Measurements from ENCODE around the gene TPGS1. TPM values are rescaled to one million over a fixed set of nuclear protein-coding genes. Genes with fewer than 3 reads are reported as not detected.

Gene TPGS1
- total and polyA plus RNA-seq, 2 of the 8 experiments (the other 6 are each of a cell fraction or from before 2014, with no cell fraction given): 9.1 to 10.6 TPM

- Histone ChIP-seq H2AK5ac (ENCODE audit: low read depth, low read length) (peak overlapping the region; percentile 90; the same call in 1 of the 2 replicates), H3K4me2 (ENCODE audit: insufficient read depth in 1 of 2, low read depth in 2 of 2, low read length in 2 of 2) (0 out of 4 replicates have a peak overlapping the region, but pooled peaks of 1 of the 2 experiments have one; percentile 12), H3K4ac (replicated peaks; ENCODE audit: insufficient read length, low read depth, low read length) (no peak overlapping the region), H3K79me2 (ENCODE audit: control insufficient read depth in 1 of 2, insufficient read depth in 2 of 2, low read length in 2 of 2) (no peaks in the 10 kb centered on the region), H2BK5ac (ENCODE audit: low read depth, low read length) (0 out of 2 replicates have a peak overlapping the region, but pooled peaks have one; percentile 18), H4K5ac (ENCODE audit: insufficient read length, low read depth, low read length) (no peak overlapping the region), H3K4me1 (replicated peaks in 1 of 4; ENCODE audit: control insufficient read depth in 3 of 4, insufficient read depth in 4 of 4, low read length in 3 of 4) (peaks cover 0 to 13% (median 10%) of the 10 kb centered on the region in 4 experiments; a peak in 6 of 7 replicates), H2BK12ac (ENCODE audit: low read depth, low read length) (peak overlapping the region; percentile 92; the same call in 1 of the 2 replicates), H3K23me2 (ENCODE audit: low read depth, low read length) (peaks cover 13% of the 10 kb centered on the region; the same call in 1 of the 2 replicates), H2AFZ (ENCODE audit: low read length) (no peak overlapping the region), H4K8ac (ENCODE audit: extremely low read depth, insufficient read depth, low read length) (no peak overlapping the region), H3K27ac (ENCODE audit: low read depth, low read length) (no peak overlapping the region), H3K18ac (ENCODE audit: extremely low read depth, low read length) (no peak overlapping the region), H3K79me1 (ENCODE audit: low read depth, low read length) (no peaks in the 10 kb centered on the region; the same call in 1 of the 2 replicates), H3K9me3 (ENCODE audit: insufficient read depth in 2 of 2, low read depth in 1 of 2, low read length in 1 of 2) (peaks cover 0 to 9% of the 10 kb centered on the region in 2 experiments; a peak in 2 of 4 replicates), H2BK120ac (replicated peaks; ENCODE audit: low read depth, low read length) (no peak overlapping the region), H3K9ac (replicated peaks in 1 of 4; ENCODE audit: extremely low read depth in 1 of 4, low read depth in 3 of 4, low read length in 3 of 4) (no peak overlapping the region), H3K4me3 (ENCODE audit: extremely low read depth in 1 of 4, insufficient read depth in 2 of 4, low read depth in 3 of 4, low read length in 4 of 4) (no peak overlapping the region), H3K23ac (ENCODE audit: insufficient read length) (no peak overlapping the region), H2BK15ac (ENCODE audit: low read length) (0 out of 2 replicates have a peak overlapping the region, but pooled peaks have one; percentile 66), H3K36me3 (ENCODE audit: control insufficient read depth in 2 of 4, insufficient read depth in 4 of 4, low read length in 3 of 4) (no peaks in the 10 kb centered on the region), H2BK20ac (ENCODE audit: low read length) (no peak overlapping the region), H4K91ac (replicated peaks; ENCODE audit: insufficient read length, low read length) (peak overlapping the region; percentile 90), H3K56ac (replicated peaks; ENCODE audit: insufficient read length, low read depth, low read length) (no peak overlapping the region), H3K14ac (ENCODE audit: insufficient read length) (no peak overlapping the region), H3K27me3 (replicated peaks in 1 of 4; ENCODE audit: control insufficient read depth in 3 of 4, extremely low read depth in 1 of 4, insufficient read depth in 3 of 4, low read length in 3 of 4) (no peaks in the 10 kb centered on the region; a peak in 1 of 7 replicates), H4K20me1 (replicated peaks in 1 of 2; ENCODE audit: control insufficient read depth in 1 of 2, insufficient read depth in 2 of 2, low read length in 2 of 2) (peaks cover 0 to 2% of the 10 kb centered on the region in 2 experiments)
- TF ChIP-seq HDAC2 (IDR thresholded peaks at IDR 0.05; ENCODE audit: borderline replicate concordance in 1 of 2, low read depth in 2 of 2, low read length in 2 of 2) (no peak), CTBP2 (IDR thresholded peaks at IDR 0.05; ENCODE audit: borderline replicate concordance, insufficient read depth, insufficient read length, low read length) (no peak), BACH1 (IDR thresholded peaks at IDR 0.05; ENCODE audit: low read length) (no peak)
- POLR2A ChIA-PET (ENCODE audit: partially characterized antibody): interaction anchor here (0.9 to 2.1 kb wide), 4 partner anchors 8 to 140 kb away, joined by 3 to 6 read pairs (median 5); partner anchors contain the start of gene MIER2
- FAIRE-seq: no peak
- CTCF ChIA-PET (ENCODE audit: partially characterized antibody): interaction anchor here (0.8 to 5.8 kb wide), 8 partner anchors 9 to 101 kb away, joined by 3 to 23 read pairs (median 6); no protein-coding TSS in a partner anchor
- WGBS, 2 experiments (ENCODE audit: extremely low coverage in 1 of 2, insufficient coverage in 1 of 2, insufficient read length in 1 of 2, insufficient replicate concordance in 2 of 2, low coverage in 1 of 2, low lambda C conversion rate in 2 of 2, missing lambda C conversion rate in 1 of 2): 86% methylated on average over 20 of the region's 22 CpGs; no CpG with 5 or more reads in 1 of the 2 experiments
- DNase-seq (ENCODE audit: low read depth in 1 of 2, low spot score in 2 of 2): no peak
Measured at GRCh38 chr19:485077-485476, 22.2 kb upstream of the TPGS1 start.
